ENCODE measurements around the gene TMEM74B. TPM values are rescaled to one million over a fixed set of nuclear protein-coding genes. Genes with fewer than 3 reads are reported as not detected.

Gene TMEM74B
- total RNA-seq (2014; rRNA removed; shearing (Covaris generic)): 0.37 TPM in 1 of 2 replicates, not detected in the other

DNA sequence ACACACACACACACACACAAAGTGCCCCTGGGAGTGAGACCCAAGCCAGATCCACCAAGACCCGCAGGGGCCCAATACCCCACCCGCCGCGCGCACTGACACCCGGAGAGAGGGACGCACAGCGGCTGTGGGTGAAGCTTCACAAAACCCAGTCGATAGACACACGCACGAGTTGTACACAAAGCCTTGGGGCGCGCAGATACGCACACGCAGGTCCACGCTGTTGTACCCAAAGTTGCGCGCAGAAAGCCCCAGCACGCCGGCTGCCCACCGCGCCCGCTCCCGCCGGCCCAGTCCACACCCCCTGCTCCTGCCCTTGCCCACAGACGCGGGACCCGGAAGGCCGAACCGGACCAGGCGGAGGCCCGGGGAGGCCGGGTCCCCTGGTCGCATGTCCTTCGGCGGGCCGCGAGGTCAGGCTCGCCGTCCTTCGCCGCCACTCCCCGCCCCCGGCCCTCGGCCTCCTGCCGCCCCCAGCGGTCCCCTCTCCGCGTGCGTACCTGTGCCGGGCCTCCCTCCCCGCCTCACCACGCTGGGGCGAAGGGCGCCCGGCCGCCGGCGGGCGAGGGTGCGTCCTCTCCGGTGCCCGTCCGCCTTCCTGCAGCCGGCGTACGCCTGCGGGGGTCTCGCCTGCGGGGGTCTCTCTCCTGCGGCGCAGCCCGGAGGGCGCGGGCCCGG is at the start of gene TMEM74B:
Gene TMEM74B (minus strand): TSS at position 344 of the 678 bp plus-strand sequence. CDS start 1,180 bp downstream, outside the sequence.

DNA sequence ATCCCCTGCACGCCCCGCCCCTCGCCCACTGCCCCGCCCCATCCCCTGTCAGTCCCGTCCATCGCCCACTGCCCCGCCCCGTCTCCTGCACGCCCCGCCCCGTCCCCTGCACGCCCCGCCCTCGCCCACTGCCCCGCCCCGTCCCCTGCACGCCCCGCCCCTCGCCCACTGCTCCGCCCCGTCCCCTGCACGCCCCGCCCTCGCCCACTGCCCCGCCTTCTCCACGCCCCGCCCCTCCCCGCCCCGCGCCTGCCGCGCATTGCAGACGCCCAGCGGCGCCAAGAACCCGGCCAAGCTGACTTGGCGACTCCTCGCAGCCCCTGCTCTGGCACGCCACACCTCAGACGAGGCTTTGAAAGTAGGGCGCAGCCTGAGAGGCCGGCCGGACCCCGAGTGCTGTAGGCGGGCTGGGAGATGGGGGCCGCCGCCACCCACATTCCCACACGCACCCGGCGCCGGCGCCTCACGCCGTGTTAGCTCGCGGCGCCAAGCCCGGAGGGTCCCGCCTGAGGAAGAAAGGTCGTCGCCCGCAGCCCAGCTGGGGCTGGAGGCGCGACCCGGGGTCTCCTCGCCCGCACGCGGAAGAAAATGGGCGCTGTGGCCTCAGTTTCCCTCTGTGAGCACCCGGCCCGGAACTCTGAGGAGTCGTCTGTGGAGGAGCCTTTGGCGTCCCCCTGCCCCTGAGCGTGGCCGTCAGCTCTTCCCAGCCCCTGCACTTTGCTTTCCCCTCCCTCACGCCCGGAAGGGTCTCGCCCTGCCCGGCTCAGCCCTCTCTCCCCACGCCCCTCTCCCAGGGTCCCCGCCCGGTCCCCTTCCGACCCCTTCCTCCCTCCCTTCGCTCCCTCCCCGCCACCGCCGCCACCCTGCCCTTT is 41.2 kb upstream of the TMEM74B start, which contains the start of gene RAD21L1:
Gene RAD21L1 (plus strand): TSS at position 262 of the 872 bp plus-strand sequence. CDS start 2,410 bp downstream, outside the sequence.

DNA sequence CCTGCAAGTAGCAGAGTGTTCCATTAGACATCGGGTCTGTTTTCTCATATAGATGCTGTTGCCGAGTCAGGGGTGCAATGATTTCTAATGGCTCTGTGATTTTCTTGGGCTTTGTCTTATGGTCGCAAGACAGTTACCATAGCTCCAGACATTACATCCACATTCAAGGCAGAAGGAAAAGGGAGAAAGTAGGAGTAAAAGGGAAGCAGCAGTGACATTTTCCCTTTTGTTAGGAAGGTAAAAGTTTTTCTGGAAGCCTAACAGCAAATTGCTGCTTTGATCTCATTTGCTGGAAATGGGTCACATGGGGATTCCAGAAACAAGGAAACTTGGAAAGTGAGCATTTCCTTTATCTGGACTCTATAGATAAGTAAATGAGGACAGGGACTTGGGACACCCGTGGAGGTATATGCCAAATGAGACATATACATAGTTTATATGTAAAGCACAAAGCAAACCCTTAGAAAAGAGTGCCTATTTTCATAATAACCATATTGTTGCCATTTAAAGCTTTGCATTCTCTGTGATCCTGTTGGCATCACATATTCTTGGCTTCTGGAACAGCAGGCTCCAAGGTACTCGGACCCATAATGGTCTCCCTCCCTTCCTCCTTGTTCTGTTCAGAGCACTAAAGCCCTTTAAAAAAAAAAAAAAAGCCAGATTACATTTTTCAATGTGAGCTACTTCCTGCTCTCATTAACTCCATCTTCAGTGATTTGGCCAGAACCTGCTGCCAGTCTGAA is 18.2 kb upstream of the TMEM74B start, which contains the start of gene C20orf202:
Gene C20orf202 (plus strand): TSS at position 693 of the 743 bp plus-strand sequence. CDS start 132 bp downstream, outside the sequence.

Other genes starting within 250 kb of the TMEM74B start
- gene RSPO4, start 182.7 kb downstream of the TMEM74B start, total RNA-seq (2014; rRNA removed; shearing (Covaris generic)): not detected in 2 replicates
- gene PSMF1, start 66.4 kb downstream of the TMEM74B start, total RNA-seq (2014; rRNA removed; shearing (Covaris generic)): 36.2 and 37.6 TPM in 2 replicates
- gene C20orf202, start 18.5 kb upstream of the TMEM74B start, total RNA-seq (2014; rRNA removed; shearing (Covaris generic)): not detected in 2 replicates
- not detected in 2 replicates for gene RAD21L1, start 41.1 kb upstream of the TMEM74B start, total RNA-seq (2014; rRNA removed; shearing (Covaris generic))
- 4.3 and 5.6 TPM in 2 replicates for gene SNPH, start 81.3 kb upstream of the TMEM74B start, total RNA-seq (2014; rRNA removed; shearing (Covaris generic))
- 1.6 and 1.7 TPM in 2 replicates for gene SDCBP2, start 144.2 kb upstream of the TMEM74B start, total RNA-seq (2014; rRNA removed; shearing (Covaris generic))
- gene FKBP1A, start 208.1 kb upstream of the TMEM74B start, total RNA-seq (2014; rRNA removed; shearing (Covaris generic)): 93.5 and 107 TPM in 2 replicates

Data from A375 (cell line).